Astrocyte (in vitro differentiated cells and primary cell): ENCODE data around the gene RPS6KA2.

Experiments
- EZH2 ChIP-seq: IDR thresholded peaks from 2 replicates; pipeline ENCODE4 v1.6.1; 2012; ENCODE audit warnings: mild to moderate bottlenecking, low read length, inconsistent platforms; ENCODE audit not compliant: insufficient read depth
- TF ChIP-seq, protein P1 (sequence below): IDR thresholded peaks from 2 replicates; pipeline ENCODE4 v1.5.1; 2011; ENCODE audit warnings: low read depth, mild to moderate bottlenecking, inconsistent platforms, low read length, moderate library complexity; ENCODE audit not compliant: insufficient read depth

- TF ChIP-seq, protein P1, sequence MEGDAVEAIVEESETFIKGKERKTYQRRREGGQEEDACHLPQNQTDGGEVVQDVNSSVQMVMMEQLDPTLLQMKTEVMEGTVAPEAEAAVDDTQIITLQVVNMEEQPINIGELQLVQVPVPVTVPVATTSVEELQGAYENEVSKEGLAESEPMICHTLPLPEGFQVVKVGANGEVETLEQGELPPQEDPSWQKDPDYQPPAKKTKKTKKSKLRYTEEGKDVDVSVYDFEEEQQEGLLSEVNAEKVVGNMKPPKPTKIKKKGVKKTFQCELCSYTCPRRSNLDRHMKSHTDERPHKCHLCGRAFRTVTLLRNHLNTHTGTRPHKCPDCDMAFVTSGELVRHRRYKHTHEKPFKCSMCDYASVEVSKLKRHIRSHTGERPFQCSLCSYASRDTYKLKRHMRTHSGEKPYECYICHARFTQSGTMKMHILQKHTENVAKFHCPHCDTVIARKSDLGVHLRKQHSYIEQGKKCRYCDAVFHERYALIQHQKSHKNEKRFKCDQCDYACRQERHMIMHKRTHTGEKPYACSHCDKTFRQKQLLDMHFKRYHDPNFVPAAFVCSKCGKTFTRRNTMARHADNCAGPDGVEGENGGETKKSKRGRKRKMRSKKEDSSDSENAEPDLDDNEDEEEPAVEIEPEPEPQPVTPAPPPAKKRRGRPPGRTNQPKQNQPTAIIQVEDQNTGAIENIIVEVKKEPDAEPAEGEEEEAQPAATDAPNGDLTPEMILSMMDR, result no peak
- TF ChIP-seq EZH2, result no peak
Observed at GRCh38 chr6:166656230-166657151, 29.4 kb upstream of the RPS6KA2 start.
